SK-N-MC (cell line): ENCODE data around the gene C4orf17.

Experiments
- EZH2 ChIP-seq: fragments of 200-600 bp; sonication (generic); IDR thresholded peaks from one replicate; pipeline ENCODE4 v1.6.1; 2017; ENCODE audit warnings: antibody characterized with exemption
- POLR2AphosphoS5 ChIP-seq: IDR thresholded peaks from 2 replicates; pipeline ENCODE4 v1.6.1; 2012; ENCODE audit warnings: mild to moderate bottlenecking, low read depth, low read length, borderline replicate concordance

DNA sequence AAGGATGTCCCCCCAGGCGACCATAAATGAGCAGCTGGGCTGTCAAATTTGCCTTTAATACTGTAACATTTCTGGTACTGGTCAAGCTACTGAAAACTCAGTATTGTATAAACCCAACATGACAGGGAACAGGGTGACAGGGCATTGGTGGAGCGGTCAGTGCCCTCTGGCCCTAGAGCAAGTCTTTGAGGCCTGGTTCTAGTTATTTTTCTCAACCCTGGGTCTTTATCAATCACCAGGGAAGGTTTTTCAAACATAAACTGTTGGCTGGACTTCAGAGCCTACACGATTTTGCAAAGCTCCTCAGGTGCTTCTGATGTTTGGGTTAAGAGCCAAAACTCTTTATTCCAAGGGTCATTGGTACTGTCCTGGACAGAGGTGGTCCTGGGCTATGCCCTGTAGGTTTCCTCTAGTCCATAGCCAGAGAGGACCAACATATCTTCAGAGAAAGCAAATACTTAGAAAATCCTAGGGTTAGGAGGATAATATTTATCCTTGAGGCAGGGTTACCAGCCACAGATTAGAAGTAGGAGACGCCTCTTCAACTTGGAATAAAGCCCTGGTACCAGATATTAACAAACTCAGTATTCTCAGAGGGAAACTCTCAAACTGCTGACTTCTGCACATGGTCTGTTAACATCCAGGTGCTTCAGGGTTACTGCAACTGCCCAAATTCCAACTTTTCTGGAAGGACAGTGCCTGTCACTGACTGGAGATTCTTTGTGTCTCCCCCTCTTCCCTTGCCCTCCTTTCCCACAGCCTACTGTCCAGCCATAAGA lies 49.0 kb upstream of the C4orf17 start:
- TF ChIP-seq EZH2 (no peak), POLR2AphosphoS5 (no peak)
